GM10248 (cell line): ENCODE data around the gene ABCG1.
"Not testable (repeated sequence)": the region's sequence is repeated elsewhere in the genome, so short reads cannot be mapped to it uniquely, and the experiment has no call there.

Experiments
- CTCF ChIA-PET: fragments of 300-600 bp; sonication (Branson Sonifier 250); formaldehyde crosslinking; extraction: SDS; loops from one replicate; lab custom pipeline; 2021; ENCODE audit warnings: antibody characterized with exemption; lab: Yijun Ruan, JAX
- POLR2A ChIA-PET: fragments of 350-650 bp; sonication (Branson Sonifier 250); formaldehyde crosslinking; extraction: SDS; loops from one replicate; lab custom pipeline; 2020; ENCODE audit warnings: antibody characterized with exemption; lab: Yijun Ruan, JAX
- DNase-seq: peaks from one replicate; pipeline ENCODE4 v3.0.0; 2012; ENCODE audit errors: extremely low spot score
- CTCF ChIP-seq: IDR thresholded peaks from 2 replicates; pipeline ENCODE4 v1.5.1; 2012; ENCODE audit warnings: mild to moderate bottlenecking, low read depth; ENCODE audit errors: extremely low read depth, missing control alignments, control extremely low read depth

Gene ABCG1

DNA sequence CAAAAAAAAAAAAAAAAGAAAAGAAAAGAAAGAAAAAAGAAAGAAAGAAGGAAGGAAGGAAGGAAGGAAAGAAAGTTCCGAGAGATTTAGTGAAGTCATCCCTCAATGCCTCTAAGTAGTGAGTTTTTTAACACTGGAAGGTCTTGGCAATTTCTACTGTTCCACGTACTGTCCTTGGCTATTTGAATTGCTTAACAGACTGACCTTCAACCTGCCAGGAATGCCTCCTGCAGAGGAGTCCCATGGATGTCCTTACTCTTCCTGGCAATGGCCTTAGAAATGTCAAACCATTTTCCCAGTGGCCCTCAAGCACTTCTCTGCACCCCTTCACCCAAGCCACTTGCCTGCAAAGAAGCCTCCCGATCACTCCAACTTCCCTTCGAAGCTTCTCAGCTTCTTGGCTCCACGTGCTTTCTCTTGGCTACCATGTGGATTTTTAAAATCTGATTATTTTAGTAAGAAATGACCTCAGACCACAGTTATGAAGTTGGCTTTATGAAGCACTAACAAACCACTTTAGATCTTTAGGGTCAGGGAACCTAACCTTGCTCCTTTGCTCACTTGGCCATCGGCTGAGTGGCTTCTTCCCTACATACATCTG is 43.7 kb upstream of the ABCG1 start:
- no peak for TF ChIP-seq CTCF
- CTCF ChIA-PET: interaction anchor here (0.9 to 1.2 kb wide), 3 partner anchors 11 to 29 kb away, joined by 3 read pairs; no protein-coding TSS in a partner anchor
- DNase-seq: no peak
- POLR2A ChIA-PET: no interaction called here

DNA sequence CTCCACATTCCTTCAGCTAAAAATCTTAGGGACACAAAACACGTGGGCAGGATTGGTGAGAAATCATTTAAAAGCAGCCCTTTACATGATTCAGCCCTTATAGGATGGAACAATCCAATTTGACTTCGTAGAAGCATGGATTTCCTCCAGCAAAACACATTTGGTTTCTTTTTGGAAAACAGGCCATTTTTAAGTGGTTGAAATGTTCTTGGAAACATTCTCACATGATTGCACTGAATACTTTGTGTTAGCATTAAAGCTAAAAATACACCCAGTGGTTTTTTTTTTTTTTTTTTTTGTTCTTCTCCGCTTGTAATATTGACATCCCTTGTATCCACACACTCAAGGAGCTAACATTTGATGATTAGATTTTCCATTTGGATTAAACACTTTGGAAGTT is 42.1 kb upstream of the ABCG1 start:
- no peak for DNase-seq
- POLR2A ChIA-PET: no interaction called here
- TF ChIP-seq CTCF: no peak
- CTCF ChIA-PET: interaction anchor here (0.7 to 0.9 kb wide), 2 partner anchors 12 to 29 kb away, joined by 3 read pairs; no protein-coding TSS in a partner anchor

GRCh38 chr21:42179316-42179715 is 39.6 kb upstream of the ABCG1 start:
- ChIA-PET POLR2A (no interaction called here), CTCF (interaction anchor here (0.8 kb wide), 1 partner anchor 9 kb away, joined by 3 read pairs; no protein-coding TSS in a partner anchor)
- TF ChIP-seq CTCF: no peak
- no peak for DNase-seq

DNA sequence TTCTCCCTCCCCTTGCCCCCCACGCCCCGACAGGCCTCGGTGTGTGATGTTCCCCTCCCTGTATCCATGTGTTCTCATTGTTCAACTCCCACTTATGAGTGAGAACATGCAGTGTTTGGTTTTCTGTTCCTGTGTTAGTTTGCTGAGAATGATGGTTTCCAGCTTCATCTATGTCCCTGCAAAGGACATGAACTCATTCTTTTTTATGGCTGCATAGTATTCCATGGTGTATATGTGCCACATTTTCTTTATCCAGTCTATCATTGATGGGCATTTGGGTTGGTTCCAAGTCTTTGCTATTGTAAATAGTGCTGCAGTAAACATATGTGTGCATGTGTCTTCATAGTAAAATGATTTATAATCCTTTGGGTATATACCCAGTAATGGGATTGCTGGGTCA is 38.9 kb upstream of the ABCG1 start:
- POLR2A ChIA-PET, DNase-seq: not testable (repeated sequence)
- CTCF ChIA-PET: interaction anchor here (0.8 kb wide), 1 partner anchor 9 kb away, joined by 3 read pairs; no protein-coding TSS in a partner anchor

- ChIA-PET CTCF (interaction anchor here (0.8 to 1.0 kb wide), 2 partner anchors 14 to 38 kb away, joined by 3 to 4 read pairs; no protein-coding TSS in a partner anchor), POLR2A (no interaction called here)
- DNase-seq: no peak
- TF ChIP-seq CTCF: no peak
Observed at GRCh38 chr21:42182713-42183371, 36.1 kb upstream of the ABCG1 start.

GRCh38 chr21:42183374-42184266 is 35.3 kb upstream of the ABCG1 start:
- no peak for TF ChIP-seq CTCF
- DNase-seq: no peak
- ChIA-PET POLR2A (no interaction called here), CTCF (interaction anchor here (0.8 kb wide), 1 partner anchor 15 kb away, joined by 3 read pairs; no protein-coding TSS in a partner anchor)
